Activated CD8-positive, alpha-beta memory T cell treated with anti-CD3 and anti-CD28 coated beads, Interleukin-2, amount 50 U/mL, for 1 hour (primary cell): ENCODE data around the gene PSMB5.

ENCODE experiments used
- DNase-seq: peaks from one replicate; pipeline ENCODE4 v3.0.0-alpha.2; 2020; ENCODE audit errors: extremely low read depth

The PSMB5 gene

DNA sequence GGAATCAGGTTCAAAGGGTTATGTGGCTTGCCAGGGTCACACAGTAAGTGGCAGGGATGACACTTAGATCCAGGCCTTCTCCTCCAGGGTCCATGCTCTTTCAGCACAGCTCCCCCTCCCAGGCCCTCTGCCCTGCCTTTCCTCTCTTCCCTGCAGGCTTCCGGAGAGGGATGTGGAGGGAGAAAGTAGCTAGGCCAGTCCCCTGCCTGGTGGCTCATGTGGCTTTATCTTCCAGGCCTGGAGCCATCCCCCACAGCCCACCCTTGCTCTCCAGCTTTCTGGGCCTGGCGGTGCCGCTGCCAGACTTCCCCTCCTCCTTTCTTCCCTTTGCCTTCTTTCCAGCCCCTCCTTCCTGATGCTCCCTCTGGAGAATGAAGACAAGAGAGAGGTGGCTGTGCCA is 9.1 kb upstream of the PSMB5 start:
- no peak for DNase-seq

GRCh38 chr14:23043145-23043544 is 8.4 kb upstream of the PSMB5 start:
- DNase-seq = no peak

DNA sequence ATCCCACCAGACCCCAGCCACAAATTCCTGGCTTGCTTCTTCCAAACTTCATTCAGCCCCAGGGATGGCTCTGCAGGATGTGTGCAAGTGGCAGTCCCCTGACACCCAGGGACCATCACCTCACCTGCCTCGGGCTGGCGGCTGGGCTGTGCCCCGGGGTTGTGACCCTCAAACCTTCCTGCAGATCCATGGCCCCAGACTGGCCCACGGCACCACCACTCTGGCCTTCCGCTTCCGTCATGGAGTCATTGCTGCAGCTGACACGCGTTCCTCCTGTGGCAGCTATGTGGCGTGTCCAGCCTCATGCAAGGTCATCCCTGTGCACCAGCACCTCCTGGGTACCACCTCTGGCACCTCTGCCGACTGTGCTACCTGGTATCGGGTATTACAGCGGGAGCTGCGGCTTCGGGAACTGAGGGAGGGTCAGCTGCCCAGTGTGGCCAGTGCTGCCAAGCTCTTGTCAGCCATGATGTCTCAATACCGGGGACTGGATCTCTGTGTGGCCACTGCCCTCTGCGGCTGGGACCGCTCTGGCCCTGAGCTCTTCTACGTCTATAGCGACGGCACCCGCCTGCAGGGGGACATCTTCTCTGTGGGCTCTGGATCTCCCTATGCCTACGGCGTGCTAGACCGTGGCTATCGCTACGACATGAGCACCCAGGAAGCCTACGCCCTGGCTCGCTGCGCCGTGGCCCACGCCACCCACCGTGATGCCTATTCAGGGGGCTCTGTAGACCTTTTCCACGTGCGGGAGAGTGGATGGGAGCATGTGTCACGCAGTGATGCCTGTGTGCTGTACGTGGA is 7.7 kb upstream of the PSMB5 start, which contains the start of gene PSMB11:
Gene PSMB11 (plus strand): TSS at position 51 of the 804 bp plus-strand sequence. CDS start 14 bp downstream, at position 65.
- DNase-seq = no peak

- DNase-seq = no peak
These were observed 7.0 kb upstream of the PSMB5 start for GRCh38 chr14:23041729-23042128.

GRCh38 chr14:23040100-23040499 is 5.4 kb upstream of the PSMB5 start:
- DNase-seq = no peak

DNA sequence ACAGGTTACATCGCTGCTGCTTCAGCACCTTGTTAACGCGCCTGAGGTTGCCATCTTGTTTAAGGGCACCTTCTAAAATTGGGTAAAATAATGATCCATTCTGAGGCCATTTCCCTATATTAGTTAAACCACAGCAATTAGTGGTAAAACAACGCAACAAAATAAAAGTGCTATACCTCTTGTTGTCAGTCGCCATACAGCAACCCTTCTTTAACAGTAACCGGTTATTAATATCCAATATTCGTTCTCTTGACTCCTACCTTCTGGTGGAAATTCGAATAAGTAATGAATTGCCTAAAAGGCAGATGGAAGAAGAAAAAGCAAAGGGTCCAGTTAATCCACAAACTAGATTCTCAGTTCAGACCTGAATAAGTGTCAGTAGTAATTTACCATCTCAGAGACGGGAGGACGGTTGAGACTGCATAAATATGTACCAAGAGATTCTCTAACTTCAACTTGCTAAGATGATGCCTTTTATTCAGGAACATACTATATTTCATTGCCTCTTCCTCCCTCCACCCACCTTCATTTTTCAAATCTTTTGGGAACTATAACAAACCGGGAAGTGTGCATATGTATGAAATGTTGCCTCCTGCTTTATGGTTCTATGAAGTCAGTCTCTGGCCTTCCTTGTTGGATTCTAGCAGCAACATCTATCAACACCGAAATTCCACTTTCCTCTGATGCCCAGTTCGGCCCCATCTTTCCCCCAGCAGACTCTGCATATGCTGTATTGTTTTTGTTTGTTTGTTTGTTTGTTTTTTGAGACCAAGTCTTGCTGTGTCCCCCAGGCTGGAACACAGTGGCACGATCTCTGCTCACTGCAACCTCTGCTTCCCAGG is 824 bp upstream of the PSMB5 start:
- no peak for DNase-seq

DNA sequence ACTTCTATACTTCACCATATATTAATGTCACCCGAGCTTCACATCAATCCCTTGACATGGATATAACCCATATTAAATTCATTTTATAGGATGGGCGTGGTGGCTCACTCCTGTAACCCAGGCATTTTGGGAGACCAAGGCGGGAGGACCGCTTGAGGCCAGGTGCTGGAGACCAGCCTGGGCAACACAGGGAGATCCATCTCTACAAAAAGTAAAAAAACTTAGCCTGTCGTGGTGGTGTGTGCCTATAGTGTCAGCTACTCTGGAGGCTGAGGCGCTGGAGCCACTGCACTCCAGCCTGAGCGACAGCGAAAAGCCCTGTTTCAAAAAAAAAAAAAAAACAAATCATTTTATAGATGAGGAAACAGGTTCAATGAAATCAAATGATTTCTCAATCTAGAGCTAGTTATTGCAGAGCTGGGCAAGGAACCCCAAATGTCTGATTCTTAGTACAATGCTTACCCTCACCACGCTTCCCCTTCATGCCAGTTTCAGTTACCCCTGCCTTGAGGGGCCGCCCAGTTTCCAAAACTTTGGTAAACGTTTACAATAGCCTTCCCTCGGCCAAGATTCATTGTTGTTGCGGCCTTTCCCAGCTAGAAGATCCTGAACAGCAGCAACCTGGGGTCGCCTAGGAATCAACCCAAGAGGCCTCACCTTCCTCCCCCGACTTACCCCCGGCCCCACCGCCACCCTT is 751 bp downstream of the PSMB5 start:
- no peak for DNase-seq

GRCh38 chr14:23033251-23033727 is 1.4 kb downstream of the PSMB5 start:
- DNase-seq = no peak

- no peak for DNase-seq
These were observed 3.8 kb downstream of the PSMB5 start for GRCh38 chr14:23030936-23031335.

- no peak for DNase-seq
These were observed 5.9 kb downstream of the PSMB5 start for GRCh38 chr14:23028799-23029198.

GRCh38 chr14:23025151-23025814 is 9.4 kb downstream of the PSMB5 start:
- no peak for DNase-seq

GRCh38 chr14:23024612-23025075 is 10.1 kb downstream of the PSMB5 start:
- no peak for DNase-seq

- no peak for DNase-seq
These were observed 10.9 kb downstream of the PSMB5 start for GRCh38 chr14:23023795-23024152.

- DNase-seq = no peak
These were observed 11.5 kb downstream of the PSMB5 start for GRCh38 chr14:23023022-23023794.

- DNase-seq = no peak
These were observed 12.7 kb downstream of the PSMB5 start for GRCh38 chr14:23021889-23022442.

DNA sequence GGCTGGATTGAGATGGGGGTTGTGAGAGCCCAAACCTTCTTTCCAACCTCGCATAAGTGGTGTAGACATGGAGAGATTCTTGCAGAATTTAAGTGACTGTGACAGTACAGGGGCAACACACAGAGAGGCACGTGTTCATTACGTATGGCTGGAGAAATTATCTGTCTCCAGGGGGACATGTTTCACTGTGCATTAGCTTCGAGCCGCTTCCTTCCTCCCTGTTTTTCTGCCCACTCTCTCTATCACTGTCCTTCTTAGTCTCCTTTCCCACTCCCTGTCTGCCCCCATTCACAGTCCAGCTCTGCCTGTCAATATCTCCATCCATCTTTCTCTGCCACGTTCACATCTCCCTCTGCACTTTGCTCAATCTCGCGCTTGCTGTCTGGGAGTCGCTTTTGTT is 13.3 kb downstream of the PSMB5 start:
- no peak for DNase-seq

DNA sequence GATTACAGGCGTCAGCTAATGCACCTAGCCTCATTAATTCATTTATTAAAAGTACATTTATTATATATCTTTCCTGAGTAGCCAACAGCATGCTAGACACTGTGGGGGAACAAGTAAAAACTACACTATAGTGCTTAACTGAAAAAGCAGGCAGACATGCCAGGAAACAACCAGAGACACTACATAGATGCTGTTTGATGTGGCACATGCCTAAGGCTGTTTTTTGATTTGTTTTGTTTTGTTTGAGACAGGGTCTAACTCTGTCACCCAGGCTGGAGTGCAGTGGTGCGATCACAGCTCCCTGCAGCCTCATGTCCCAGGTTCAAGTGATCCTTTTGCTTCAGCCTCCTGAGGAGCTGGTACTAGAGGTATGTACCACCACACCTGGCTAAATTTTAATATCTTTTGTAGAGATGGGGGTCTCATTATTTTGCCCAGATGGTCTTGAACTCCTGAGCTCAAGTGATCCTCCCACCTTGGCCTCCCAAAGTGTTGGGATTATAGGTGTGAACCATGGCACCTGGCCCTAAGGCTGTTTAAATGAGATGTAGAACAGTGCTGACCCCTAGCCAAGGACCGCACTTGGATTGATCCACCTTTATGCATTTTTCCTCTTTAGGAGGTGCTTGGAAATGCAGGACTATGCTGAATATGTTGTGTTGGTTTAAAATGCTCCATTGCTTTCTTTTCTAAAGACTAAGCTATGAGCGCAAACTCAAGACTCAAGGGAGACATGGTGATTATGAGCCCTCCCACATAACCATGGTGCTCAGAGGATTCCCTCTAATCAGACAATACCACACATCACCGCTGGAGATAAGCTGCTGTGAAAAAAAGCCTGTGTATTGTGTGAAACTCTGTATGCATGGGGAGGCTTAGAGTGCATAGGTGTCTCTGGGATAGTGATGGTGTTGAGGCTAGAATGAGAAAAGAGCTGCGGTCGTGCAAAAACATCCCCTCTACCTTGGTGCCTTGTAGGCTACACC is 14.3 kb downstream of the PSMB5 start:
- DNase-seq = no peak

DNA sequence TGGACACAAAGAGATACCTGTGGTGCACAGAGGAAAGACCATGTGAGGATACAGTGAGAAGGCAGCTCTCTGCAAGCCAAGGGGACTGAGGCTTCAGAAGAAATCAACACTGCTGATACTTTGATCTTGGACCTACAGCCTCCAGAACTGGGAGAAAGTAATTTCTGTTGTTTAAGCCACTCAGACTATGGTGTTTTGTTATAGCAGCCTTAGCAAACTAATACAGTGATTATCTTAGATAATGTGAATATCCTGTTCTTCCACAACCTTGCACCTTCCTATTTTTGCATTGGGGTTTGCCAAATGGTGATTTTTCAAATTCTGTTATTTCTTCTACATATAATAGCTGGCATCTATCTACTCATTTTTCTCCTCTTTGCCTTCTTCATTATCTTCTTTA is 16.6 kb downstream of the PSMB5 start:
- DNase-seq = no peak

DNA sequence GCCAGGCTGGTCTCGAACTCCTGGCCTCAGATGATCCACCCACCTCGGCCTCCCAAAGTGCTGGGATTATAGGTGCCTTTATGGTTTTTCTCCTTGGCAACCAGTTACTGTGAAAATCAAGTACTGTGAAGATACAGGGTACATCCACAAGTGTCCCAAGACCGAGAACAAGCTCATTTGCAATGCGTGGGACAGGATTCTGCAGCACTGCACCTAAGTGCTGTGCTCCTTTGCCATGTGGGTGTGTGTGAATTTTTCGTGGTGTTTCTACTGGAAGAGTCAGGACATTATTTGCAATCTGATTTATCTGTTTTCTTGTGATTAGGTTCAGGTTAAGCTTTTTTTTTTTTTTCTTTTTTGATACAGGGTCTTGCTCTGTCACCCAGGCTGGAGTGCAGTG is 17.6 kb downstream of the PSMB5 start:
- no peak for DNase-seq
